Right atrium auricular region (tissue), 2 donors: Measurements from ENCODE around the gene FLNA. TPM values are rescaled to one million over a fixed set of nuclear protein-coding genes. Genes with fewer than 3 reads are reported as not detected.

Experiments used
- DNase-seq: peaks from one replicate; pipeline ENCODE4 v3.0.0-alpha.2; 2019; ENCODE audit warnings: low spot score
- H3K27ac ChIP-seq, 2 donors: fragments of 200-600 bp; sonication (generic); 1 replicate in 1 of 2; 2 replicates in 1 of 2; pipeline ENCODE4 v1.5.1; 2016 to 2019
- H3K27me3 ChIP-seq, 2 donors: fragments of 200-600 bp; sonication (generic); one replicate each; pipeline versions ENCODE4 v1.5.1 to v1.6.0; 2017 to 2019
- H3K36me3 ChIP-seq: fragments of 200-600 bp; sonication (generic); one replicate; pipeline ENCODE4 v1.5.1; 2016
- H3K4me1 ChIP-seq, 2 donors: fragments of 200-600 bp; sonication (generic); one replicate each; pipeline versions ENCODE4 v1.5.1 to v1.6.0; 2017 to 2019
- H3K4me3 ChIP-seq, 2 donors: fragments of 200-600 bp; sonication (generic); 1 replicate in 1 of 2; 2 replicates in 1 of 2; pipeline ENCODE4 v1.5.1; 2017 to 2019; ENCODE audit warnings: mild to moderate bottlenecking in 1 of 2, moderate library complexity in 1 of 2
- H3K9me3 ChIP-seq, 2 donors: fragments of 200-600 bp; sonication (generic); one replicate each; pipeline ENCODE4 v1.5.1; 2019
- CTCF ChIP-seq, 2 donors: fragments of 200-600 bp; sonication (generic); IDR thresholded peaks; one replicate each; pipeline ENCODE4 v1.5.1; 2019; ENCODE audit warnings: antibody characterized with exemption in 2 of 2
- total RNA-seq, 2 donors: library from RNA; depleted of rRNA; stranded (reverse); fragments of >200 nt; gene quantifications; one replicate each; pipeline ENCODE4 v1.1.0, GENCODE V29; 2016

FLNA gene
- total RNA-seq, 2 donors from 2014 or later: 263 to 419 TPM

DNA sequence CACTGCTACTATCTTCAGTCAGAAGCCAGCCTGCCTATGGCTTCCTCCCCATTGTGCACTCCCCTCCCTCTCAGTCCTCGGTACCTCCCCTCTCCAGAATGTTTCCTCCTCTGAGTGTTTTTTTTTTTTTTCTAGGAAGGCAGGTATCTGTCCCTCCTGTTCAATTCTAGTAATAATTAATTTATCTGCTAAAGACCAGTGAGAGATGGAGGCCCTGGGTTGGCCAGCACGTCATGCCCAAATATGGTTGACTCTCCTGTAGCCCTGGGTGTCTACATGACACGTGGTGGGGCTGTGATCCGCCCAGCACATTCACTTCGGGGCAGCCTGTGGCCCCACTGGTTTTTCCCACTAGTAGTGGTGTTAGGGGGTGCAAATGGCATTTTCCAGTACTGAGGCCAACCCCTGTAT, 1.8 kb downstream of the FLNA start:
- Histone ChIP-seq H3K36me3 (peaks cover 25% of the 10 kb centered on the region), H3K4me1 (peaks cover 0 to 35% of the 10 kb centered on the region in 2 donors), H3K4me3 (peak overlapping the region; percentile 74 to 78), H3K27me3 (no peaks in the 10 kb centered on the region), H3K27ac (peak overlapping the region; percentile 84 to 96), H3K9me3 (no peaks in the 10 kb centered on the region)
- no peak for TF ChIP-seq CTCF (IDR thresholded peaks at IDR 0.05)
- DNase-seq: no peak

DNA sequence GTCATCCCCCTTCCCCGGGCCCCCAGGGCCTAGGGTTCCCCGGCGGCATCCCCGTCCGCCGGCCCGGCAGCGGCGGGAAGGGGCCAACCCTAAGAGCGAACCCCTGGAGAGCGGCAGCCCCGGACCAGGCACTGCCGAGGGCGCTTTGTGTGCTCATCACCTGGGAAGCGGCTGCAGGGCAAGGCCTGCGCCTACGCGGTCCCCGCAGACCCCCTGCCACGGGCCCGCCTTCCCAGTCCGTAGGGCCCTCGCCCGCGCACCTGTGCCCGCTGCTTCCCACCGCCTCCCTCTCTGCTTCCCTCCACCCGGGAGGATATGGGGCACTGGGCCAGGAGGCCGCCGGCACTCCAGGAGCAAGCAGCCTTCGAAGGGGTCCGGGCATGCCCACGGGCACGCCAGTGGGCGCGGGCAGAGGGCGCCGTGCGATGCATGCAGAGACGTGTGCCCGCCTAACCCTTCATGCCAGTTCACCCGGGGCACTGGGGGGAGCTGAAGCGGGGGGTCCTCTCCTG, 2.6 kb downstream of the FLNA start:
- TF ChIP-seq CTCF (IDR thresholded peaks at IDR 0.05): no peak
- Histone ChIP-seq H3K27ac (peak overlapping the region; percentile 84 to 96), H3K4me3 (peak overlapping the region; percentile 74 to 78), H3K9me3 (no peaks in the 10 kb centered on the region), H3K27me3 (no peaks in the 10 kb centered on the region), H3K4me1 (peaks cover 0 to 41% of the 10 kb centered on the region in 2 donors), H3K36me3 (peaks cover 33% of the 10 kb centered on the region)
- no peak for DNase-seq

DNA sequence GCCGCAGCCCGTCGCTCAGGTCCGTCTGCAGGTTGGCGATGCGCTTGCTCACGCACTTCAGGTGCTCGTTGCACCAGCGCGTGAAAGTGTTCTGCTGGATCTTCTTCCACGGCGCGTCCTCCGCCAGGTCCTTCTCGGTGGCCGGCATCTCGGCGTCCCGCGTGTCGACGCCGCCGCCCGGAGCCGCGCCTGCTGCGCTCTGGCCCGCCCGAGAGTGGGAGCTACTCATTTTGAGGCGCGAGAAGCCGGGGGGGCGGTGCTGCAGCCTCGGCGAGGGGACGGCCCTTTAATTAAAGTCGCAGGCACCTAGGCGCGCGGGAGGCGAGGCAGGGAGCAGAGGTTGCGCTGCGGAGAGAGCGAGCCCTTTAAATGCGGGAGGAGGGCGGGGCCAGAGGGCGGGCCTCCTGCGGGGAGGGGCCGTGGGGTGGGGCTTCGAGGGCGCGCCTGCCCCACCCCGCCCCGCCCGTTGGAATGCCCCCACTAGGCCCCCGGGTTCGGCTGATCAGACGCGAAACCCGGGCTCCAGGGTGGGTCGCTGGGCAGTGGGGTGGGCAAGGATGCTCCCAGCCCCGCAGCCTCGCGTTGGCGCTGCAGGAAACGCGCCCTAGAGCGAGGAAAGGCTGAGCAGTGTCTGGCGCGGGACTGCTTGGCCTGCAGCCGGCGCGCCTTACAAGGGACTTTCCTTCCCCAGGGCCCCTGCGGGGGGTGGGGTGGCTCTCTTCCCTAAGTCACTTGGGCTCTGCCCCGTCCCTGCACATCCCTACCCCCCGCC, 3.2 kb downstream of the FLNA start:
- no peaks in the 10 kb centered on the region for H3K27me3 ChIP-seq
- peak overlapping the region; percentile 84 to 96 for H3K27ac ChIP-seq
- TF ChIP-seq CTCF (IDR thresholded peaks at IDR 0.05): no peak
- H3K9me3 ChIP-seq: no peaks in the 10 kb centered on the region
- peaks cover 0 to 48% of the 10 kb centered on the region in 2 donors for H3K4me1 ChIP-seq
- H3K36me3 ChIP-seq: peaks cover 39% of the 10 kb centered on the region
- peak overlapping the region; percentile 74 to 78 for H3K4me3 ChIP-seq
- peak; percentile 97 for DNase-seq

DNA sequence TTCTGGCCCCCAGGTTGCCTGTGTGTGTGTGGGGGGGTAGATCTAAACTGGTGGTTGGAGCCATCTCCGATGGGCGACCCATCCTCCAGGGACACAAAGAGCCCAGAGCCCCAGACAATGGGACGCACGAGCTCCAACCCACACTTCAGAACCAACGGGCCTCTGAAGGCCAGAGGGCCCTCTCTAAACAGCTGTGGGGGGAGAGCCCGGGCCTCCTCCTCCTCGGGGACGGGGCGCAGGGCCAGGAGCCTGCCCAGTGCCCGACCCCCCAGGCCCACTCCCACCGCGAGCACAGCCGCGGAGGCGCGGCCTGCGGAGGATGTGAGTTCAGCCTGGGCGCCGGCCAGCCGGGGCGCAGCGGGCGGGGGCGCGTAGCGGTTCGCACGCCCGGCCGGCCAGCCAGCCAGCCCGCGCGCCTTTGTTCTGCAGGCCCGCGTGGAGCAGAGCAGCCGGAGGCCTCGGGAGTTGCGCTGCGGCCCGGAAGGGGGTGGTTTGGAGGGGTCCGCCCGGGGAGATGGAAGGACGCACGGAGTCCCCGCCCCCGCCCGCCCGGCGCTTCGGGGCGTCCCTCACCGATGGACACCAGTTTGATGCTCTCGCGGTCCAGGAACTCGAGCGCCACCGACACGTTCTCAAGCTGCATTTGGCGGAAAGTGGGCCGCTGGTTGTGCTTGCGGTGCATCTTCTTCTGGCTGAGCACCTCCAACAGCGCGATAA, 4.0 kb downstream of the FLNA start:
- TF ChIP-seq CTCF (IDR thresholded peaks at IDR 0.05): no peak
- Histone ChIP-seq H3K9me3 (no peaks in the 10 kb centered on the region), H3K27ac (peak overlapping the region; percentile 84 to 96), H3K4me3 (peak overlapping the region; percentile 74 to 78), H3K36me3 (peaks cover 47% of the 10 kb centered on the region), H3K27me3 (no peaks in the 10 kb centered on the region), H3K4me1 (peaks cover 0 to 52% of the 10 kb centered on the region in 2 donors)
- no peak for DNase-seq

GRCh38 chrX:154369449-154370299, 4.8 kb downstream of the FLNA start:
- DNase-seq: peak; percentile 87
- Histone ChIP-seq H3K4me1 (peaks cover 0 to 52% of the 10 kb centered on the region in 2 donors), H3K27ac (peak overlapping the region; percentile 84 to 96), H3K36me3 (peaks cover 55% of the 10 kb centered on the region), H3K9me3 (no peaks in the 10 kb centered on the region), H3K27me3 (no peaks in the 10 kb centered on the region), H3K4me3 (peak overlapping the region; percentile 74 to 78)
- TF ChIP-seq CTCF (IDR thresholded peaks at IDR 0.05): no peak
